HUES64 (cell line): ENCODE measurements around the gene SCUBE3.
A peak's percentile ranks its signal among the peaks of the same experiment; 100 is the strongest.

Experiments used
- H3K27ac ChIP-seq: 2 replicates; pipeline ENCODE4 v1.7.0; 2013; ENCODE audit warnings: low read depth, low read length, inconsistent platforms
- H3K27me3 ChIP-seq: 2 replicates; pipeline ENCODE4 v1.6.1; 2013; ENCODE audit warnings: mild to moderate bottlenecking, low read length; ENCODE audit not compliant: insufficient read depth
- H3K36me3 ChIP-seq: 2 replicates; pipeline ENCODE4 v1.6.1; 2013; ENCODE audit warnings: mild to moderate bottlenecking, low read length; ENCODE audit not compliant: insufficient read depth
- H3K4me1 ChIP-seq: 2 replicates; pipeline ENCODE4 v1.6.1; 2013; ENCODE audit warnings: mild to moderate bottlenecking, low read length, moderate library complexity; ENCODE audit not compliant: insufficient read depth
- H3K4me3 ChIP-seq: 2 replicates; pipeline ENCODE4 v1.5.1; 2013; ENCODE audit warnings: mild to moderate bottlenecking, low read length, moderate library complexity
- H3K9ac ChIP-seq: 2 replicates; pipeline ENCODE4 v1.6.1; 2013; ENCODE audit warnings: mild to moderate bottlenecking, low read depth, low read length
- H3K9me3 ChIP-seq: 2 replicates; pipeline ENCODE4 v1.6.1; 2013; ENCODE audit warnings: low read depth, low read length; ENCODE audit not compliant: insufficient read depth
- WGBS: fragments of 150-250, 120-280 bp; methylation state at CpG from one replicate; pipeline ENCODE4 v1.1.7; 2013; ENCODE audit warnings: missing lambda C conversion rate; 5-methylcytosine and 5-hydroxymethylcytosine counted together

SCUBE3 gene

GRCh38 chr6:35240838-35241801 is 27.4 kb downstream of the SCUBE3 start:
- Histone ChIP-seq H3K36me3 (peaks cover 16% of the 10 kb centered on the region; the same call in 1 of the 2 replicates), H3K9ac (no peak overlapping the region), H3K4me3 (no peak overlapping the region), H3K27me3 (peaks cover 36% of the 10 kb centered on the region), H3K4me1 (peaks cover 31% of the 10 kb centered on the region), H3K27ac (no peak overlapping the region; the same call in 1 of the 2 replicates), H3K9me3 (no peaks in the 10 kb centered on the region)
- WGBS, result 42% methylated on average over 12 of the region's 12 CpGs

- Histone ChIP-seq H3K27me3 (peaks cover 28% of the 10 kb centered on the region), H3K36me3 (peaks cover 18% of the 10 kb centered on the region; the same call in 1 of the 2 replicates), H3K27ac (no peak overlapping the region), H3K9me3 (no peaks in the 10 kb centered on the region), H3K9ac (no peak overlapping the region), H3K4me1 (peaks cover 23% of the 10 kb centered on the region), H3K4me3 (no peak overlapping the region)
- WGBS, result 94% methylated on average over 5 of the region's 5 CpGs
These were observed 28.7 kb downstream of the SCUBE3 start for GRCh38 chr6:35242486-35242885.

GRCh38 chr6:35242906-35243305 is 29.1 kb downstream of the SCUBE3 start:
- 93% methylated on average over 13 of the region's 13 CpGs for WGBS
- H3K4me1 ChIP-seq, result peaks cover 18% of the 10 kb centered on the region
- H3K36me3 ChIP-seq, result peaks cover 18% of the 10 kb centered on the region; the same call in 1 of the 2 replicates
- H3K9ac ChIP-seq, result no peak overlapping the region
- H3K27me3 ChIP-seq, result peaks cover 24% of the 10 kb centered on the region
- H3K9me3 ChIP-seq, result no peaks in the 10 kb centered on the region
- H3K4me3 ChIP-seq, result no peak overlapping the region
- no peak overlapping the region for H3K27ac ChIP-seq

GRCh38 chr6:35243386-35243958 is 29.7 kb downstream of the SCUBE3 start:
- Histone ChIP-seq H3K4me3 (no peak overlapping the region), H3K4me1 (peaks cover 16% of the 10 kb centered on the region), H3K36me3 (peaks cover 18% of the 10 kb centered on the region; the same call in 1 of the 2 replicates), H3K9ac (no peak overlapping the region), H3K9me3 (no peaks in the 10 kb centered on the region), H3K27ac (no peak overlapping the region), H3K27me3 (peaks cover 18% of the 10 kb centered on the region; the same call in 1 of the 2 replicates)
- 89% methylated on average over 17 of the region's 17 CpGs for WGBS

GRCh38 chr6:35244551-35244950 is 30.8 kb downstream of the SCUBE3 start:
- no peaks in the 10 kb centered on the region for H3K9me3 ChIP-seq
- WGBS, result 94% methylated on average over 7 of the region's 7 CpGs
- H3K36me3 ChIP-seq, result peaks cover 18% of the 10 kb centered on the region; the same call in 1 of the 2 replicates
- H3K4me3 ChIP-seq, result no peak overlapping the region
- peaks cover 21% of the 10 kb centered on the region for H3K4me1 ChIP-seq
- no peak overlapping the region for H3K9ac ChIP-seq
- no peak overlapping the region for H3K27ac ChIP-seq
- peaks cover 11% of the 10 kb centered on the region; the same call in 1 of the 2 replicates for H3K27me3 ChIP-seq

- H3K9me3 ChIP-seq, result no peaks in the 10 kb centered on the region
- H3K27ac ChIP-seq, result no peak overlapping the region
- H3K36me3 ChIP-seq, result peaks cover 14% of the 10 kb centered on the region; the same call in 1 of the 2 replicates
- no peaks in the 10 kb centered on the region for H3K27me3 ChIP-seq
- WGBS, result 93% methylated on average over 2 of the region's 2 CpGs
- H3K4me3 ChIP-seq, result no peak overlapping the region
- no peak overlapping the region for H3K9ac ChIP-seq
- peaks cover 16% of the 10 kb centered on the region for H3K4me1 ChIP-seq
These were observed 34.0 kb downstream of the SCUBE3 start for GRCh38 chr6:35247642-35248231.

GRCh38 chr6:35248300-35248699 is 34.5 kb downstream of the SCUBE3 start:
- H3K27me3 ChIP-seq, result no peaks in the 10 kb centered on the region
- H3K36me3 ChIP-seq, result peaks cover 14% of the 10 kb centered on the region; the same call in 1 of the 2 replicates
- H3K4me1 ChIP-seq, result peaks cover 16% of the 10 kb centered on the region
- WGBS, result 63% methylated on average over 3 of the region's 3 CpGs
- no peak overlapping the region for H3K27ac ChIP-seq
- no peak overlapping the region for H3K9ac ChIP-seq
- H3K4me3 ChIP-seq, result no peak overlapping the region
- no peaks in the 10 kb centered on the region for H3K9me3 ChIP-seq

- Histone ChIP-seq H3K4me1 (peaks cover 16% of the 10 kb centered on the region), H3K36me3 (peaks cover 14% of the 10 kb centered on the region; the same call in 1 of the 2 replicates), H3K27ac (no peak overlapping the region), H3K9me3 (no peaks in the 10 kb centered on the region), H3K27me3 (no peaks in the 10 kb centered on the region), H3K4me3 (no peak overlapping the region), H3K9ac (no peak overlapping the region)
- 77% methylated on average over 3 of the region's 3 CpGs for WGBS
These were observed 35.2 kb downstream of the SCUBE3 start for GRCh38 chr6:35248965-35249364.

- over 99% methylated on average over 3 of the region's 3 CpGs for WGBS
- Histone ChIP-seq H3K27me3 (no peaks in the 10 kb centered on the region), H3K27ac (no peak overlapping the region), H3K9me3 (no peaks in the 10 kb centered on the region), H3K4me1 (peaks cover 16% of the 10 kb centered on the region), H3K4me3 (no peak overlapping the region), H3K9ac (no peak overlapping the region), H3K36me3 (no peaks in the 10 kb centered on the region)
These were observed 38.2 kb downstream of the SCUBE3 start for GRCh38 chr6:35251949-35252348.

GRCh38 chr6:35253249-35253648 is 39.5 kb downstream of the SCUBE3 start:
- no peaks in the 10 kb centered on the region for H3K9me3 ChIP-seq
- 95% methylated on average over 1 of the region's 1 CpG for WGBS
- no peak overlapping the region for H3K27ac ChIP-seq
- H3K9ac ChIP-seq, result no peak overlapping the region
- no peak overlapping the region for H3K4me3 ChIP-seq
- no peaks in the 10 kb centered on the region for H3K27me3 ChIP-seq
- no peaks in the 10 kb centered on the region for H3K36me3 ChIP-seq
- H3K4me1 ChIP-seq, result peaks cover 17% of the 10 kb centered on the region

- Histone ChIP-seq H3K9ac (peak overlapping the region; percentile 94), H3K4me3 (peak overlapping the region; percentile 74), H3K4me1 (peaks cover 11% of the 10 kb centered on the region), H3K9me3 (no peaks in the 10 kb centered on the region), H3K27ac (no peak overlapping the region), H3K36me3 (no peaks in the 10 kb centered on the region), H3K27me3 (no peaks in the 10 kb centered on the region)
- 88% methylated on average over 1 of the region's 7 CpGs for WGBS
These were observed 44.6 kb downstream of the SCUBE3 start for GRCh38 chr6:35258336-35258735.
